AG10803 (cell line): Measurements from ENCODE around the gene PSORS1C1.

ENCODE experiments used
- DNase-seq: peaks from one replicate; pipeline ENCODE4 v3.0.0; 2010; ENCODE audit warnings: low read depth
- H3K4me3 ChIP-seq: 2 replicates; pipeline ENCODE4 v1.5.1; 2011; ENCODE audit warnings: mild to moderate bottlenecking, low read length, control low read depth
- TF ChIP-seq, protein P1 (sequence below): conservative IDR thresholded peaks from 2 replicates; pipeline ENCODE4 v1.5.1; 2011; ENCODE audit warnings: mild to moderate bottlenecking, low read length, control low read depth, inconsistent platforms

The PSORS1C1 gene

DNA sequence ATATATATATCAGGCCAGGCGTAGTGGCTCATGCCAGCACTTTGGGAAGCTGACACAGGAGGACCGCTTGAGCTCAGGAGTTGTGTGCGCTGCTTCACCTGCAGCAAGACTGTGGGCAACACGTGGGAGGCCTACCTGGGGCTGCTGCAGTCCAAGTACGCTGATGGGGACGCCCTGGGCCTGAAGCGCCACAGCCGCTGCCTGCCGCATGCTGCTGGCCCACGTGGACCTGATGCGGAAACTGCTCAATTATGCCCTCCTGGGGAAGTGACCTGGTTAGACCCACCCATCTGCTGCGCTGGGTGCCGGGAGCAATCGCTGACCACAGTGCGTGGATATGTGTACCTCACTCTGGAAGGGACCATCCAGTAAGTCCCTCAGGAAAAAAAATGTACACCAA is 26.0 kb downstream of the PSORS1C1 start:
- DNase-seq = no peak
- TF ChIP-seq, protein P1, sequence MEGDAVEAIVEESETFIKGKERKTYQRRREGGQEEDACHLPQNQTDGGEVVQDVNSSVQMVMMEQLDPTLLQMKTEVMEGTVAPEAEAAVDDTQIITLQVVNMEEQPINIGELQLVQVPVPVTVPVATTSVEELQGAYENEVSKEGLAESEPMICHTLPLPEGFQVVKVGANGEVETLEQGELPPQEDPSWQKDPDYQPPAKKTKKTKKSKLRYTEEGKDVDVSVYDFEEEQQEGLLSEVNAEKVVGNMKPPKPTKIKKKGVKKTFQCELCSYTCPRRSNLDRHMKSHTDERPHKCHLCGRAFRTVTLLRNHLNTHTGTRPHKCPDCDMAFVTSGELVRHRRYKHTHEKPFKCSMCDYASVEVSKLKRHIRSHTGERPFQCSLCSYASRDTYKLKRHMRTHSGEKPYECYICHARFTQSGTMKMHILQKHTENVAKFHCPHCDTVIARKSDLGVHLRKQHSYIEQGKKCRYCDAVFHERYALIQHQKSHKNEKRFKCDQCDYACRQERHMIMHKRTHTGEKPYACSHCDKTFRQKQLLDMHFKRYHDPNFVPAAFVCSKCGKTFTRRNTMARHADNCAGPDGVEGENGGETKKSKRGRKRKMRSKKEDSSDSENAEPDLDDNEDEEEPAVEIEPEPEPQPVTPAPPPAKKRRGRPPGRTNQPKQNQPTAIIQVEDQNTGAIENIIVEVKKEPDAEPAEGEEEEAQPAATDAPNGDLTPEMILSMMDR = no peak
- no peak overlapping the region for H3K4me3 ChIP-seq

DNA sequence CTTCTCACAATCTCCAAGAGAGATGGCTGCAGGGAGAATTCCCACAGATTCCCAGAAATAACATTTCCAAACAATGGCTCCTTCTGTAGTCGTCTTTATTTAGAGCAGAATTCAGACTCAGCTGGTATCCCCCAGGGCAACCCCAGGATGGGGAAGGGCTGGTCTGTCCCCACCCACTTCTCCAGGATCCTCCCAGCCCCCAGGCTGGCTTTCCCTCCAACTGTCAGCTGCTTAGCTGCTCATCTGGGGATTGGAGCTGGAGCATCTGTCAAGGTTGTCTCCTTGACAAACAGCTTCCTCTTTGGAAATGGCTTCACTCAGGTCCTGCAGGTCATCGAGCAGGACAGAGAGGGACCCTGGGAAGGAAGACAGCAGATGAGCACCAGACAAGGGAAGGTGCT is 27.8 kb downstream of the PSORS1C1 start:
- DNase-seq = no peak
- TF ChIP-seq, protein P1 = no peak
- H3K4me3 ChIP-seq = no peak overlapping the region

DNA sequence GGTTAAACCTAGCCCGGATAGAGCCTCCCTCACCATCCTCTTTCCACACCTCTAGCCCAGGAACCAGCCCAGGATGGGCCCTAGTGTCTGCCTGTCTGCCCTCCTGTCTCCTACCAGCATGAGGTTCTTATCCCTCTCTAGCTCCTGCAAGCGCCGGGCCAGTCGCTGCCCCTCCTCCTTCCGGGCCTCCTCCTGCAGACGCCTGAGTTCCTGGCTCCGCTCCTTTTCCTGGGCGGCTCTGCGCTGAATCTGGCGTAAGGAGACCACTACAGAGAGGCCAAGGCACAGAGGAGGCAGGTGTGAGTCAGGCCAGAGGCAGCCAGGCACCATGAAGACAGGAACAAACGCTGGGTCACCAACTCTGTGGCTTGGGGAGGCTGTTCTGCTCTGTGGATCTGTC is 28.5 kb downstream of the PSORS1C1 start:
- DNase-seq = peak; percentile 71
- no peak overlapping the region for H3K4me3 ChIP-seq
- TF ChIP-seq, protein P1 = no peak

DNA sequence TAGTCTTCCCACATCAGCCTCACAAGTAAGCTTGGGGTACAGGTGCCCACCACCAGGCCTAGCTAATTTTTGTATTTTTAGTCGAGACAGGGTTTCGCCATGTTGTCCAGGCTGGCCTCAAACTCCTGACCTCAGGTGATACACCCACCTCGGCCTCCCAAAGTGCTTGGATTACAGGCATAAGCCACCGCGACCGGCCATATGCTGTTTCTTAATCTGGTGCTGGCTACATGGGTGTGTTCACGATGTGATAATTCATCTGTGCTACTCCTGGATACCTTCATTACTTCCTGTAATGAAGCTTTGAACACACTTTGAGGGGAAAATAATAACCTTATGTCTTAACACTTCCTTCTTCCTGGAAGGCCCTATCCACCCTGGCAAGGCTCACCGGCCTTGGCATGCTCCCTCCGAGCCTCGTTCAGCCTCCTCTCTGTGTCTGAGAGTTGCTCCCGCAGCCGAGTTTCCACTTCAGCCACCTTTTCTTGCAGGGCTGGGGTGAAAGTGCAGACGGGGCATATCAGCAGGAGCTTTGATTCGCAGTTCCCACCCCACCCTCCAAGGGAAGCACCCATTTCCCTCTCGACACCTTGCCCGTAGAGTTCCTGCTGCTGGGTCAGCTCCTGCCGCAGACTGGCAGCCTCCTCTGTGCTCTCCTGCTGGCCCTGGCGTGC is 29.8 kb downstream of the PSORS1C1 start:
- TF ChIP-seq, protein P1 = no peak
- no peak for DNase-seq
- H3K4me3 ChIP-seq = no peak overlapping the region

DNA sequence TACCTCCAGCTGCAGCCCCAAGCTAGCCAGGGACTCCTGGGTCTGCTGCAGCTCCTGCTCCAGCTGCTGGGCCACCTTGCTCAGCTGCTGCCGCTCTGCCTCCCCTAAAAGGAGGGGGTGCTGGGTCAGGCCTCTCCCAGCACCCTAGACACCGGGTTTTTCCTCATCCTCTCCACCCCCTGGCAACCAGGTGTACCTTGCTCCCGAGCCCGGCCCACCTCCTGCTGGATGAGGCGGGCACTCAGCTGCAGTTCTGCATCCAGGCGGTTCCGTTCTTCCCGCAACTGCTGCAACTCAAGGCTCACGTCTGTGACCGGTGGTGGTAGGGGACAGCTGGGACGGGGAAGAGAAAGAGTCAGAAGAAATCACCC is 30.4 kb downstream of the PSORS1C1 start:
- H3K4me3 ChIP-seq = no peak overlapping the region
- DNase-seq = no peak
- TF ChIP-seq, protein P1 = no peak

DNA sequence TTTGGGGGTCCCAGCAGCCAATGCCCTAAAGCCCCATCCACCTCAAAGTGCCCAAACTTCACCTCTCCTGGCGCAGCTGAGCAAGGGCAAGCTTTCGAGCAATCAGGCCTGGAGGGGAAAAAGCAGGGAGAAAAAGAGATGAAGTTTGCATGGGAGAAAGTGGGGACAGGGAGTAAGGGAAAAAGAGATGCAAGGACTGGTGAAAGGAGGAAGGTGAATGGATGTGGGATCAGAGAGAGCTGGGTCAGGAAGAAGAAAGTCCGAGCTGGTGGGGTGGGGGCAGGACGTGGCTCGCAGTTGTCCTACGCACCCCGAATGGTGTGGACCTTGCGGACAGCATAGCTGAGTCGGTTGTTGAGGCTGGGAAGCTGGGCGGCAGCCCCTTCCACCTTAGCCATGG is 30.8 kb downstream of the PSORS1C1 start:
- H3K4me3 ChIP-seq = no peak overlapping the region
- TF ChIP-seq, protein P1 = no peak
- DNase-seq = no peak

DNA sequence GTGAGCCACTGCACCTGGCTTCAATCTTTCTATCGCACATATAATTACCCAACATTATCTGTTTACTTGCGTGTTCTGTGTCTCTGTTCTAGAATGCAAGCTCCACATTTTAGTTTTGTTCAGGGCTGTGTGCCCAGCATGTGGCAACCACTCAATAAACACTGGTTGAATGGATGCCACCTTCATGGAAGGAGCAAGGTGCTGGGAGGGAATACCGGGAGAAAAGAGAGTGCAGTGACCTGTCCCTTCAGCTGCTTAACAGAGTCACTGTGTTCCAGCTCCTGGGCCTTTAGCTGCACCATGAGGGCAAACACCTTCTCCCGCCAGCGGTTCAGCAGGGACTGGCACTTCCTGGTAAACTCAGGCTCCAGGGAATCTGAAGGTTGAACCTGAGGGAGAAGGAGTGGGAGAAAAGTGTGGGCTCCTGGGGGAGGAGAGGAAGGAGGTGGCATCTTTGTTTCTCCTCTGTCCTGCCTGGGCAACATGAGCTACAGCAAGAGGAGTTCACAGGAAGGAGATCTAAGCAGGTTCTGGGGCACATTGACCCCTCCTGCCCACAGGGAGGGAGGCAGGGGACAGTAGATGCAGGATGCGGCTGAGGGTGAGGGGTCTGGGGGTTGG is 35.3 kb downstream of the PSORS1C1 start:
- DNase-seq = no peak
- no peak overlapping the region for H3K4me3 ChIP-seq
- TF ChIP-seq, protein P1 = no peak
